Measurements from ENCODE around the gene DAAM1.

The DAAM1 gene

DNA sequence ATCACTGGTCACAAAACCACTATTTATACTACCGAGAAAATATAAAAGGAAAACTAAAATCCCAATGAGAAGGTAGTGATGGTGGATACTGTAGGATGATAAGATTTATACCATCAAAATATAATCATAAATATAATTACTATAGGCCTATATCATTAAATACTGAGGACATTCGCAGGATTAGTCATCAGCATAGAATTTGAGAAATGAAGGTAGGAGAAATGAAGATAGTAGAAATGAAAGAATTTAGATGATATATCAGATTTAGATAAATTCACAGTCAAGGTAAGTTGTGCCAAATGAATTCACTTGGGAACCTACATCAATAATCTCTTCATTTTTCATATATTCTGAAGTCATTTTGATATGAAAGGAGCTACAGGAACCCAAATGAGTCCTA is 82.8 kb downstream of the DAAM1 start:
- peak overlapping the region; percentile 84 for H3K27ac ChIP-seq (ENCODE audit: low read depth, low read length)
- peaks cover 3% of the 10 kb centered on the region for H3K36me3 ChIP-seq (ENCODE audit: insufficient read depth, low read length)
- no peaks in the 10 kb centered on the region for H3K79me2 ChIP-seq (ENCODE audit: control insufficient read depth, insufficient read depth, low read length, unreplicated experiment)
- H3K4me3 ChIP-seq (ENCODE audit: low read depth, low read length): peak overlapping the region; percentile 36
- no peaks in the 10 kb centered on the region for H3K27me3 ChIP-seq (ENCODE audit: insufficient read depth, low read length)
- peaks cover 94% of the 10 kb centered on the region for H3K4me1 ChIP-seq (ENCODE audit: control insufficient read depth, insufficient read depth, low read length, unreplicated experiment)
- no peak overlapping the region for H2AFZ ChIP-seq (ENCODE audit: low read length, unreplicated experiment)

DNA sequence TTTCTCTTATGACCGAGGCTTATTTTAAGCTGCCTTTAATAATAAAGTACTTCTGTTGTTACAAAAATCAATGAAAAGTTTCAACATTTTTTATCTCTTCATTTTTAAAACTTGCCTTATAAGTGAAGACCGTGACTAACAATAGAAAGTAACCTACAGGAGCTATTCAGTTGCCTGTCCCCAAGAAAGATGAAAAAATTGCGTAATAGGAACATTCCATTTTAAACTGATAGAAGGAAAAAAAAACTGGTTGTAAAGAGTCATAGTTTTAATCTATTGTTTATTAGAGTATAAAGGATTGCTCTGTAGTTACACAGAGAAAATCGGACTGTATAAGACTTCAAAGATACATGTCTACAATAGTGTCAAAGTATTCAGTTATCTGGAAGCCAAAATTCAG is 83.3 kb downstream of the DAAM1 start:
- Histone ChIP-seq H3K36me3 (ENCODE audit: insufficient read depth, low read length) (no peaks in the 10 kb centered on the region; the same call in 1 of the 2 replicates), H2AFZ (ENCODE audit: low read length, unreplicated experiment) (no peak overlapping the region), H3K27ac (ENCODE audit: low read depth, low read length) (peak overlapping the region; percentile 84), H3K4me1 (ENCODE audit: control insufficient read depth, insufficient read depth, low read length, unreplicated experiment) (peaks cover 94% of the 10 kb centered on the region), H3K79me2 (ENCODE audit: control insufficient read depth, insufficient read depth, low read length, unreplicated experiment) (no peaks in the 10 kb centered on the region), H3K4me3 (ENCODE audit: low read depth, low read length) (peak overlapping the region; percentile 36), H3K27me3 (ENCODE audit: insufficient read depth, low read length) (no peaks in the 10 kb centered on the region)

DNA sequence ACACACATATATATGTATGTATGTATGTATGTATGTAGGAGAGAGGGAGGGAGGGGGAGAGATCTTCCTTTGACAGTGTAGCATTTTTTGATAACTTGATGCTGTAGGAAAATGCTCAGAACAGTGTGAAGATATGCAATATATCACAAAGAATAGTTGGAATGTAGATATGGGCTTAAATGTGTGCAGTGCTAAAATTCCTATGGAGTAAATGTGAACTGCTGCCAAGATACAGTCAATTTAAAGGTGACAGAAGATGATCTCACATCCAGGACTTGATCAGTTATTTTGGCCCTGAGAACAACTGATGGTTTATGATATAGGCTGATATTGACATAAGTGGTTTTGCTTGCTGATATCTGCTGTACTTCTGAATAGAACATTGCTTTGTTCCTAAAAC is 84.2 kb downstream of the DAAM1 start:
- no peaks in the 10 kb centered on the region for H3K79me2 ChIP-seq (ENCODE audit: control insufficient read depth, insufficient read depth, low read length, unreplicated experiment)
- H3K27me3 ChIP-seq (ENCODE audit: insufficient read depth, low read length): no peaks in the 10 kb centered on the region
- H2AFZ ChIP-seq (ENCODE audit: low read length, unreplicated experiment): no peak overlapping the region
- no peaks in the 10 kb centered on the region; the same call in 1 of the 2 replicates for H3K36me3 ChIP-seq (ENCODE audit: insufficient read depth, low read length)
- no peak overlapping the region for H3K4me3 ChIP-seq (ENCODE audit: low read depth, low read length)
- H3K27ac ChIP-seq (ENCODE audit: low read depth, low read length): no peak overlapping the region
- peaks cover 93% of the 10 kb centered on the region for H3K4me1 ChIP-seq (ENCODE audit: control insufficient read depth, insufficient read depth, low read length, unreplicated experiment)

GRCh38 chr14:59273737-59274136 is 85.3 kb downstream of the DAAM1 start:
- Histone ChIP-seq H3K4me1 (ENCODE audit: control insufficient read depth, insufficient read depth, low read length, unreplicated experiment) (peaks cover 91% of the 10 kb centered on the region), H3K4me3 (ENCODE audit: low read depth, low read length) (no peak overlapping the region), H3K27me3 (ENCODE audit: insufficient read depth, low read length) (no peaks in the 10 kb centered on the region), H3K36me3 (ENCODE audit: insufficient read depth, low read length) (no peaks in the 10 kb centered on the region), H3K79me2 (ENCODE audit: control insufficient read depth, insufficient read depth, low read length, unreplicated experiment) (no peaks in the 10 kb centered on the region), H3K27ac (ENCODE audit: low read depth, low read length) (no peak overlapping the region), H2AFZ (ENCODE audit: low read length, unreplicated experiment) (no peak overlapping the region)

DNA sequence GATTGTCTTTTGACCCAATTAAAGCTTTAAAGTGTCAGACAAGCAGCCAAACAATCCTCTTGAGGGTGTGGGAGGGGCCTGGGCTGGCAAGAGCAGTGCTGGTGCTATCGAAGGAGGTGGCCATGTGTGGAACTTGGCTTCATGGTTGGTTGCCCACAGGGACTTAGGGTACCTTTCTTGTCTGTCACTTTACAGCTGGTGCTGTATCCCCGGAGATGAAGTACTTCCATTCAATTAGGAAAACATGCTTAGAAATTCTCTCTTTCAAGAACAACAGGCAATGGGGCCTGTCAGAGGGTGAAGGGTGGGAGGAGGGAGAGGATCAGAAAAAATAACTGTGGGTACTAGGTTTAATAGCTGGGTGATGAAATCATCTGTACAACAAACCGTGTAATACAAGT is 86.5 kb downstream of the DAAM1 start:
- Histone ChIP-seq H3K27ac (ENCODE audit: low read depth, low read length) (peak overlapping the region; percentile 84), H3K79me2 (ENCODE audit: control insufficient read depth, insufficient read depth, low read length, unreplicated experiment) (no peaks in the 10 kb centered on the region), H3K4me1 (ENCODE audit: control insufficient read depth, insufficient read depth, low read length, unreplicated experiment) (peaks cover 85% of the 10 kb centered on the region), H2AFZ (ENCODE audit: low read length, unreplicated experiment) (no peak overlapping the region), H3K27me3 (ENCODE audit: insufficient read depth, low read length) (no peaks in the 10 kb centered on the region), H3K4me3 (ENCODE audit: low read depth, low read length) (peak overlapping the region; percentile 26; the same call in 1 of the 2 replicates), H3K36me3 (ENCODE audit: insufficient read depth, low read length) (no peaks in the 10 kb centered on the region)

GRCh38 chr14:59275668-59276067 is 87.2 kb downstream of the DAAM1 start:
- peaks cover 80% of the 10 kb centered on the region for H3K4me1 ChIP-seq (ENCODE audit: control insufficient read depth, insufficient read depth, low read length, unreplicated experiment)
- no peak overlapping the region for H2AFZ ChIP-seq (ENCODE audit: low read length, unreplicated experiment)
- H3K36me3 ChIP-seq (ENCODE audit: insufficient read depth, low read length): no peaks in the 10 kb centered on the region
- H3K79me2 ChIP-seq (ENCODE audit: control insufficient read depth, insufficient read depth, low read length, unreplicated experiment): no peaks in the 10 kb centered on the region
- peak overlapping the region; percentile 84 for H3K27ac ChIP-seq (ENCODE audit: low read depth, low read length)
- no peaks in the 10 kb centered on the region for H3K27me3 ChIP-seq (ENCODE audit: insufficient read depth, low read length)
- peak overlapping the region; percentile 26 for H3K4me3 ChIP-seq (ENCODE audit: low read depth, low read length)

DNA sequence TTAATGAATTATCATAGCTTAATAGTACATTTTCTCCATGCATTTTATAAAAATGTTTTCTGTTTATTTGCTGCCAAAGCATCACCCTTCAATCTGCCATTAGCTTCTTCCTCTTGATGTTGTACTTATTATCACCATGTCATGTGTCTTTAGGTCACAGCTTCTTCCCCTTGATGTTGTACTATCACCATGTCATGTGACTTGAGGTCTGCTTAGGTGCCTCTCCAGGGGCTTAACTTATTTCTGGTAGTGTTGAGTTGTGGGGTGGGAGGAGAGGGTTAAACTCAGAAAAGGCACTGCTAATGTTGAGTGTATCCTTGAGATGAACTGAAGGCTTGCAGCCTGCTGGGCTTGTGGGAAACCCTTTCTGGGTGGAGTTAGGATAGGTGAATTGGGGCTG is 87.8 kb downstream of the DAAM1 start:
- Histone ChIP-seq H3K27ac (ENCODE audit: low read depth, low read length) (peak overlapping the region; percentile 84), H3K4me3 (ENCODE audit: low read depth, low read length) (no peak overlapping the region), H2AFZ (ENCODE audit: low read length, unreplicated experiment) (no peak overlapping the region), H3K27me3 (ENCODE audit: insufficient read depth, low read length) (no peaks in the 10 kb centered on the region), H3K4me1 (ENCODE audit: control insufficient read depth, insufficient read depth, low read length, unreplicated experiment) (peaks cover 80% of the 10 kb centered on the region), H3K36me3 (ENCODE audit: insufficient read depth, low read length) (no peaks in the 10 kb centered on the region), H3K79me2 (ENCODE audit: control insufficient read depth, insufficient read depth, low read length, unreplicated experiment) (no peaks in the 10 kb centered on the region)

GRCh38 chr14:59277659-59278058 is 89.2 kb downstream of the DAAM1 start:
- no peaks in the 10 kb centered on the region for H3K79me2 ChIP-seq (ENCODE audit: control insufficient read depth, insufficient read depth, low read length, unreplicated experiment)
- no peaks in the 10 kb centered on the region for H3K36me3 ChIP-seq (ENCODE audit: insufficient read depth, low read length)
- H3K27ac ChIP-seq (ENCODE audit: low read depth, low read length): peak overlapping the region; percentile 95
- no peaks in the 10 kb centered on the region for H3K27me3 ChIP-seq (ENCODE audit: insufficient read depth, low read length)
- H2AFZ ChIP-seq (ENCODE audit: low read length, unreplicated experiment): no peak overlapping the region
- peaks cover 79% of the 10 kb centered on the region for H3K4me1 ChIP-seq (ENCODE audit: control insufficient read depth, insufficient read depth, low read length, unreplicated experiment)
- no peak overlapping the region for H3K4me3 ChIP-seq (ENCODE audit: low read depth, low read length)

- H3K36me3 ChIP-seq (ENCODE audit: insufficient read depth, low read length): no peaks in the 10 kb centered on the region
- H2AFZ ChIP-seq (ENCODE audit: low read length, unreplicated experiment): no peak overlapping the region
- peak overlapping the region; percentile 95 for H3K27ac ChIP-seq (ENCODE audit: low read depth, low read length)
- peaks cover 79% of the 10 kb centered on the region for H3K4me1 ChIP-seq (ENCODE audit: control insufficient read depth, insufficient read depth, low read length, unreplicated experiment)
- H3K4me3 ChIP-seq (ENCODE audit: low read depth, low read length): no peak overlapping the region
- no peaks in the 10 kb centered on the region for H3K79me2 ChIP-seq (ENCODE audit: control insufficient read depth, insufficient read depth, low read length, unreplicated experiment)
- H3K27me3 ChIP-seq (ENCODE audit: insufficient read depth, low read length): no peaks in the 10 kb centered on the region
These were observed 89.6 kb downstream of the DAAM1 start for GRCh38 chr14:59278111-59278510.

- no peak overlapping the region for H3K4me3 ChIP-seq (ENCODE audit: low read depth, low read length)
- H3K27me3 ChIP-seq (ENCODE audit: insufficient read depth, low read length): no peaks in the 10 kb centered on the region
- H3K4me1 ChIP-seq (ENCODE audit: control insufficient read depth, insufficient read depth, low read length, unreplicated experiment): peaks cover 68% of the 10 kb centered on the region
- H3K36me3 ChIP-seq (ENCODE audit: insufficient read depth, low read length): peaks cover 10% of the 10 kb centered on the region; the same call in 1 of the 2 replicates
- H3K79me2 ChIP-seq (ENCODE audit: control insufficient read depth, insufficient read depth, low read length, unreplicated experiment): no peaks in the 10 kb centered on the region
- no peak overlapping the region for H2AFZ ChIP-seq (ENCODE audit: low read length, unreplicated experiment)
- 0 out of 2 replicates have a peak overlapping the region, but pooled peaks have one; percentile 93 for H3K27ac ChIP-seq (ENCODE audit: low read depth, low read length)
These were observed 92.5 kb downstream of the DAAM1 start for GRCh38 chr14:59280961-59281360.

- H2AFZ ChIP-seq (ENCODE audit: low read length, unreplicated experiment): no peak overlapping the region
- no peaks in the 10 kb centered on the region for H3K27me3 ChIP-seq (ENCODE audit: insufficient read depth, low read length)
- H3K36me3 ChIP-seq (ENCODE audit: insufficient read depth, low read length): peaks cover 10% of the 10 kb centered on the region; the same call in 1 of the 2 replicates
- H3K4me3 ChIP-seq (ENCODE audit: low read depth, low read length): peak overlapping the region; percentile 17; the same call in 1 of the 2 replicates
- peak overlapping the region; percentile 93 for H3K27ac ChIP-seq (ENCODE audit: low read depth, low read length)
- H3K79me2 ChIP-seq (ENCODE audit: control insufficient read depth, insufficient read depth, low read length, unreplicated experiment): no peaks in the 10 kb centered on the region
- H3K4me1 ChIP-seq (ENCODE audit: control insufficient read depth, insufficient read depth, low read length, unreplicated experiment): peaks cover 59% of the 10 kb centered on the region
These were observed 93.3 kb downstream of the DAAM1 start for GRCh38 chr14:59281609-59282377.
